Epithelial cell of proximal tubule (primary cell): ENCODE results near the gene LRRC74A. TPM values are rescaled to one million over a fixed set of nuclear protein-coding genes. Genes with fewer than 3 reads are reported as not detected.

Experiments
- DNase-seq: peaks from one replicate; pipeline ENCODE4 v3.0.0-alpha.2; 2011; ENCODE audit warnings: low read depth
- H3K4me3 ChIP-seq: 2 replicates; pipeline ENCODE4 v1.5.1; 2011; ENCODE audit warnings: low read depth, mild to moderate bottlenecking, low read length
- total RNA-seq: library from RNA; depleted of rRNA; stranded (reverse); fragments of >200 nt; gene quantifications from 2 replicates; pipeline ENCODE4 v1.2.3, GENCODE V29; 2015
- TF ChIP-seq, protein P1 (sequence below): conservative IDR thresholded peaks from 2 replicates; pipeline ENCODE4 v1.5.1; 2012; ENCODE audit warnings: low read depth, mild to moderate bottlenecking, low read length

LRRC74A gene
- total RNA-seq, 1 donor from 2014 or later = not detected

DNA sequence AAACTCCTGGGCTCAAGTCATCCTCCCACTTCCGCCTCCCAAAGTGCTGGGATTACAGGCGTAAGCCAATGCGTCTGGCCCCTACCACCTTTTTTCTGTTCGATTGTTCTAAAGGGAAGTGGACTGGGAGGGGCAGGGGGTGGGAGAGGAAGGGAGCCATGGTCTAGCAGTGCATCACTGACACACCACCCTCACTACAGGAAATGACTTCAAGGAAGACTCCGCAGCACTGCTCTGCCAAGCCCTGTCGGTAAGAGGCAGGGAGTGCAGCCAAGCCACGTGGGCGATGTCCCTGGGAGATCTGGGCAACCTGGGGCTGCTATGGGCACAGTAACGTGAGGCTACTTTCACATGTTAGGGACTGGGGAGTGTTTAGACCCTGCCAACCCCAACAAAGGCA is 18.0 kb downstream of the LRRC74A start:
- TF ChIP-seq, protein P1, sequence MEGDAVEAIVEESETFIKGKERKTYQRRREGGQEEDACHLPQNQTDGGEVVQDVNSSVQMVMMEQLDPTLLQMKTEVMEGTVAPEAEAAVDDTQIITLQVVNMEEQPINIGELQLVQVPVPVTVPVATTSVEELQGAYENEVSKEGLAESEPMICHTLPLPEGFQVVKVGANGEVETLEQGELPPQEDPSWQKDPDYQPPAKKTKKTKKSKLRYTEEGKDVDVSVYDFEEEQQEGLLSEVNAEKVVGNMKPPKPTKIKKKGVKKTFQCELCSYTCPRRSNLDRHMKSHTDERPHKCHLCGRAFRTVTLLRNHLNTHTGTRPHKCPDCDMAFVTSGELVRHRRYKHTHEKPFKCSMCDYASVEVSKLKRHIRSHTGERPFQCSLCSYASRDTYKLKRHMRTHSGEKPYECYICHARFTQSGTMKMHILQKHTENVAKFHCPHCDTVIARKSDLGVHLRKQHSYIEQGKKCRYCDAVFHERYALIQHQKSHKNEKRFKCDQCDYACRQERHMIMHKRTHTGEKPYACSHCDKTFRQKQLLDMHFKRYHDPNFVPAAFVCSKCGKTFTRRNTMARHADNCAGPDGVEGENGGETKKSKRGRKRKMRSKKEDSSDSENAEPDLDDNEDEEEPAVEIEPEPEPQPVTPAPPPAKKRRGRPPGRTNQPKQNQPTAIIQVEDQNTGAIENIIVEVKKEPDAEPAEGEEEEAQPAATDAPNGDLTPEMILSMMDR = no peak
- no peak for DNase-seq
- H3K4me3 ChIP-seq = no peak overlapping the region

DNA sequence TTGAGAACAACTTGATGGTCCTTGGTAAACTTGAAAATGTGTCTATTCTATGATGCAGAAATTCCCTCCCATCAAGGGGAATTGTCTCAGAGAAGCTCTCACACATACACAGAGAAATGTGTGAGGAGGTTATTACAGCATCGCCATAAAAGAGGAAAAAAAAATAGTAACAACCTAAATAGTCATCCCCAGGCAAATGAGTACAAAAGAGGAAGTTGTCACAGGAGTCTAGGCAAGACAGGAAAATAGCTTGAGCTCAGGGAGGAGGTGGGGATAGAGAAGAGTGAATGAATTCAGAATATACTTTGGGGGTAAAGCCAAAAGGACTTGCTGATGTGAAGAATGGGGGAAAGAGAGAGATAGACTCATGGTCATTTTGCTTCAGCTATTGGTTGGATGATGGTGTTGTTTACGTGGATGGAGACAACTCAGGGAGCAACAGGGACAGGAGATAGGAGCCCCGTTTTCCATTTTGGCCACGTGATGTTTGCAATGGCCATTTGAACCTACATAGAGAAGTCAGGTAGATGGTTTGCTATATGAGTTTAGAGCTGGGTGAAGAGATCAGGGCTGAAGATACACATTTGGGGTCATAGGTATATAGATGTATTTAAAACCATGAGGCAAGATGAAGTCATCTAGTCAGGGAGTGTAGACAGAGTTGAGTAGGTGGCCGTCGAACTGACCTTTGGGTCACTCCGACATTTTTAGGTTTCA is 20.3 kb downstream of the LRRC74A start:
- no peak for DNase-seq
- H3K4me3 ChIP-seq = no peak overlapping the region
- TF ChIP-seq, protein P1 = no peak

- DNase-seq = no peak
Observed at GRCh38 chr14:76848879-76849278, 22.7 kb downstream of the LRRC74A start.

GRCh38 chr14:76855066-76855465 is 28.9 kb downstream of the LRRC74A start:
- TF ChIP-seq, protein P1 = no peak

More at GRCh38 chr14:76848879-76849278, 22.7 kb downstream of the LRRC74A start:
- TF ChIP-seq, protein P1 = no peak
- no peak overlapping the region for H3K4me3 ChIP-seq

GRCh38 chr14:76856769-76857168 is 30.6 kb downstream of the LRRC74A start:
- no peak for DNase-seq
- no peak overlapping the region for H3K4me3 ChIP-seq
- TF ChIP-seq, protein P1 = no peak

More at GRCh38 chr14:76855066-76855465, 28.9 kb downstream of the LRRC74A start:
- H3K4me3 ChIP-seq = no peak overlapping the region
- no peak for DNase-seq

DNA sequence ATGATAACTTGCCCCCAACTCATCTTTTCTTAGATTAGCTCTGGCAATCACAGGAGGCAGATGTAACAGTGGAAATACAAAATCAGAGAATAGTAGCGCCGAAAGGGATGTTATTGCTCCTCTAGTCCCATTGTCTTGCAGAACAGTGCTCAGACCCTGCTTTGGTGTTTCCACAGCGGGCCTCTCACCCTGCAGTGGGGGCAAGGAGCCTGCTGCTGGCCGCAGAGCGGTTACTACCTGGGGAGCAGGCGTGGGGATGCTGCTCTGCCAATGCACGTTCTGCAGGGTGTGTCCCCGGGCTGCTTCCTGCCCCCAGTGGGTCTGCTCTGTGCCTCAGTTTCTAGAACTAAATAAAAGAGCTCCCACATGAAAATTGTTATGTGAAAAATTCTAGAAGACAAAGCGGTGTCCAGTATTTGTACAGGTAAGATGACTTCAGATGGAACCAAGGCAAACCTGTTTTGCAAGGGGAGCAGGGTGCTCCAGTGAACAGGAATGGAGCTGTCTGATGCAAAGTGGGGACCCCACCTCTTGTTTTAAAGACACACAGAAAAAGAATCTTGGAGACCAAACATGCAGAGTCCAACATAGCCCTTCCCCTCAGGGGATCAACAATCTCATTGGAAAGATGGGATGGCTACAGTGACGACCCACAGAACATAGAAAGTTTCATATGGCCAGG is 35.5 kb downstream of the LRRC74A start:
- DNase-seq = no peak
- TF ChIP-seq, protein P1 = no peak
- no peak overlapping the region for H3K4me3 ChIP-seq
